HL-60 (cell line): ENCODE data around the gene NPEPL1.

ENCODE experiments used
- CTCF ChIP-seq: IDR thresholded peaks from one replicate; pipeline ENCODE4 v1.5.1; 2011; ENCODE audit warnings: low read length, control low read depth, inconsistent platforms; ENCODE audit not compliant: insufficient read depth
- REST ChIP-seq: IDR thresholded peaks from 2 replicates; pipeline ENCODE4 v1.6.1; 2012; ENCODE audit warnings: low read depth; ENCODE audit not compliant: insufficient replicate concordance
- SPI1 ChIP-seq: IDR thresholded peaks from 2 replicates; pipeline ENCODE4 v1.6.1; 2012; ENCODE audit warnings: low read depth, mild to moderate bottlenecking, borderline replicate concordance

DNA sequence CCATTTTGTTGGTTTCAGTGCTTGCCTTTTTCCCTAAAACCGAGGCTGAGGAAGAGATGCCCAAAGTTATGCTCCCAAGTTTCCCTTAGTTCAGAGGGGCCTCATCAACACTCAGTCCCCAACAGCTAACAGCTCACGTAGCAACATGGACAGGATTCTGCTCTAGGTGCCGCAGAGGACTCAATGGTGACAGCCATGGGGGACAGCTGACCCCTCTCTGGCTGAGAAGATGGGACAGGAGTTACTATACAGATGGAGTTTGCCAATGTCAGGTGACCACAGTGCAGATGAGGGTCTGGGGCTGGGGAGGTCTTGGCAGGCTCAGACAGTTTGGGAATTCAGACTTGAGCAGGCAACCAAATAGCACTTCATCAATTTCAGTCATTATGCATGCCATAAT lies 67.3 kb downstream of the NPEPL1 start:
- TF ChIP-seq CTCF (no peak), REST (no peak), SPI1 (no peak)
